Measurements from ENCODE around the gene BATF. TPM values are rescaled to one million over a fixed set of nuclear protein-coding genes. Genes with fewer than 3 reads are reported as not detected.

Gene BATF
- total RNA-seq, 1 donor from 2014 or later, result 0.47 TPM

DNA sequence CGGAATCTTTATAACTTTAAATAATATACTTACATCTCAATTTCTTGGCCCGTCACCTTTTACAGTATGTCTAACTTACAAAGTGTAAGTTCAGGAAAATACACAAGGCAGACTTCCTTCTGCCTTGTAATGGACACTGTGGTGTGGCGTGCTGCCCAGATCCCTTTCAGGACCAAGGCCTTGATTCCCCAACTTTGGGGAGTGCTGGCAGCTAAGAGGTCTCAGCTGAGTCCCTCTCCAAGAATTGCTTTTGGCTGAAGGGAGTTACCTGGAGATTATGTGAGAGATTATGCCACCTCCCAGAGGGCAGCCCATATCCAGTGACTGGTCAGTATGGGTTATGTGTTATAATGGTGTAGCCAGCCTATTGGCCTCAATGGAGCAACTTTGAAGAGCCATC is 21.2 kb upstream of the BATF start:
- DNase-seq, result no peak

- DNase-seq, result no peak
Observed at GRCh38 chr14:75504411-75504810, 17.9 kb upstream of the BATF start.

DNA sequence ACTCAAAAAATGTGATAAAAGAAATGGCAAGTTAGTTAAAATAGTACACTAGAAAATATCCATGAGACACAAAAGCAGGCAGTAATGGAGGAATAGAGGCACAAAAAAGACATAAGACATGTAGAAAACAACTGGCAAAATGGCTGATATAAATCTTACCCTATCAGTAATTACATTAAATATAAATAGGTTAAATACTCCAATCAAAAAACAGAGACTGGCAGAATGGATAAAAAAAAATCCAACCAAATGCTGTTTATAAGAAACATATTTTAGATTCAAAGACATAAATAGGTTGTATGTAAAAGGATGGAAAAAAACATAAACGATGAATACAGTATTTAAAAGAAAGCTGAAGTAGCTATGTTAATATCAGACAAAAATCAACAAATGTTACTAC is 15.3 kb upstream of the BATF start:
- DNase-seq, result no peak

- no peak for DNase-seq
Observed at GRCh38 chr14:75510547-75510946, 11.7 kb upstream of the BATF start.

- no peak for DNase-seq
Observed at GRCh38 chr14:75511201-75511600, 11.1 kb upstream of the BATF start.

DNA sequence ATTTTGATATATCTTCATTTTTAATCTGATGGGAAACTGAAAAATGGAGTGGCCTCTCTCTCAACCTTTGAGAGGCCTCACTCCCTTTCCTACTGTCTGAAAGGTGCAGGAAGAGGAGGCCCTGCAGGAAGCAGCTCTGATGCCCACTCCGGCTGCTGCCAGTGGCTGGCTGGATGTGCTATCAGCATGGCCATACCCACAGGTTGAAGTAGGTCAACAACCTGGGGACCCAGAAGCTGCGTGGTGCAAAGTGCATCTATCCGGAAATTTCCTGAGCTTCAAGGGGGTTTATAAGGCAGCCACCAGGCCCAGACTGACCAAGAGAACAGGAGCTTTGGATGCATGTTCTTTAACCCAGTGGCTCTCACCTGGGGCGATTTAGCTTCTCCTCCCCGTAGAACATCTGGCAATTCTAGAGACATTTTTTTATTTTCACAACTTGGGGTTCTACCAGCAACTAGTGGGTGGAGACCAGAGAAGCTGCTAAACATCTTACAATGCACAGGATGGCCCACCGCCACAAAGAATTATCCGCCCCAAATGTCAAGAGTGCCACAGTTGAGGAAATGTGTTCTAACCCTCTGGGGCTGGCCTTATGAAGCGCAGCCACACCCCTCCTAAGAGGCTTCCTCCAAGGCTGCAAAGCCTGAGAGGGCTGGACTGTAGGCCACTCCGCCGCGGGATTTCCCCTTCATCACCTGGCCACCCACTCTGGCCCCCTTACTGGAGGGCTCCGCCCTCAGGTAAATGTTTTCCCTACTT is 8.2 kb upstream of the BATF start:
- DNase-seq, result no peak

GRCh38 chr14:75514673-75515628 is 7.3 kb upstream of the BATF start:
- DNase-seq, result no peak

DNA sequence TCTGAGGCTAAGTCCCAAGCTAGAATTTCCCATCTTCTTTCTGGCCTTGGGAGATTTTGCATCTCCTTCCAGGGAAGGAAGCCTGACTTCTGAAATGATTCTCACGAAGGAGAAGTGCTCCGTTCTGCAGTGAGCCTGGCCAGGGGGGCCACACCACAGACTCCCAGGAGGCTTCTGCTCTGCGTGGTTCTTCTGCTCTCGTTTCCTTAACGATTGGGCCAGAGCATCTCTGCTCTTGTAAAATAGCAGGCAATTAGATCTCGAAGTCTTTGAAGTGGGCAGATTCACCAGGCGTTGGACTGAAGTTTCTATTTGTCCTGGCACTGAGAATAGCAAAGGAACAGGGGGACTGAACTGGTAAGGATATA is 6.7 kb upstream of the BATF start:
- no peak for DNase-seq

DNA sequence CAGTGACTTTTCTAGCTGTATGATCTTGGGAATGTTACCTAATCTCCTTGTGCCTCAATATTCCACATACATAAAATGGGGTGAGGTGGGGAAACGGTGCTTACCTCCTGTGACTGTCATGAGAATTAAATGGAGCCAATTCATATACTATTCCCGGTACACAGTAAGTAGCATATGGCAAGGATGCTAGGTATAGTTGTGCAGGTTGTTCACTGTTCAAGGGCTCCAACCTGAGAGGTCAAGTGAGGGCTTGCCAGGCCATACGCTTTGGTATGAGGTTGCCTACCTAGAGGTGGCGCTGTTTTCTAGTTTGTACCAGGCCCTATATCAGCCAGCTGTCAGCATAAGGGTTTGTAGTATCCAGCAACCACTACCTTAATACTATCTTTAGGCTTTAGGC is 3.6 kb upstream of the BATF start:
- no peak for DNase-seq

DNA sequence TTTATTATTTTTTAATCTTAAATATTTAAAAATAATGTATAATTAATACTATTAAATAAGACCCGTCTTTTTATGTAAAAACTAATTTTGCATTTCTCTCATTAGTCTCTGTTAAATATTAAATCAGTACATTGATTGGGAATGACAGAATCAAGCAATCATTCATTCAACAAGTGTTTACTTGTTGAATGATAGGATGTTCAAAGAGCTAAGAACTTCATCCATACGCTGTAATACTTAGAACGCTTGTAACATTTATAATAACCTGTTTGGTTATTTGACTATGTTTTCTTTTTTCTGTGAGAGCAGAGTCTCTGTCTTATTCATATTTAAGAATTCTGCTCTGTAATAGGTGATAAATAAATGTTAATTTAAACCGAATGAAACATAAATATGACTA is 2.9 kb upstream of the BATF start:
- no peak for DNase-seq

DNA sequence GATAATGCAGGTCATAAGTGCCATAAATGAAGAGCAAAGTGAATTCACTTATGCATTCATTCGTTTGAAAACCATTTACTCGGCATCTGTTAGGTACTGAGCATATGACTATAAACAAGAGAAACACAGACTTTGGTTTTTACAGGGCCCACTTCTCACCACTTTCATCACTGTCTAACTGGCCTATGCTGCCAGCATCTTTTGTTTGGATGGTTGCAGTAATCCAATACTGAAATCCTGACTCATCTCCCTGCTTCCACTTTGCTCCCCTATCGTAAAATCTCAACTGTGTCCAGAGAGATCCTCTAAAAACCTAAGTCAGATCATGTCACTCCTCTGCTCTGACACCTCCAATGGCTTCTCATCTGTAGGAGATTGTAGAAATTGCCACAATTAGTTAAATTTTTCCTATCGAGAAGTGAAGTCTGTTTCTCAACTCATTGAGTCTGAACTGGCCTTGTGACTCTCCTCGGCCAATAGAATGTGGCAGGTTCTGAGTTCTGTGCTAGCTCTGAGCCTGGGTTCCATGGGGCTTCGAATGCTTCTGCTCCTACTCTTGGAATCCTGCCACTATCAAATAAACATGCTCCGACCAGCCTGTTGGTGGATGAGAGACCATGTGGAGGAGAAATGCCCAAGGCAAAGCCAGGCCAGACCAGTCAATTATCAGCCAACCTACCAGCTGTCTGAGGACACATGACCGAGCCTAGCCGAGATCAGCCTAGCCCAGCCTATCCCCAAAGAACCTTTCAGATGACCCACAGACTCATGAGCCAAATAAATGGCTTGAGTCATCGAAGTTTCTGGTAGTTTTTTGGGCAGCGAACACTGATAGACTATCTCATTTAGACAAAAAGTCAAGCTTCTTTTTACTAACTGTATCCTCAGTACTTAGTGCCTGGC is 2.2 kb upstream of the BATF start:
- DNase-seq, result no peak

DNA sequence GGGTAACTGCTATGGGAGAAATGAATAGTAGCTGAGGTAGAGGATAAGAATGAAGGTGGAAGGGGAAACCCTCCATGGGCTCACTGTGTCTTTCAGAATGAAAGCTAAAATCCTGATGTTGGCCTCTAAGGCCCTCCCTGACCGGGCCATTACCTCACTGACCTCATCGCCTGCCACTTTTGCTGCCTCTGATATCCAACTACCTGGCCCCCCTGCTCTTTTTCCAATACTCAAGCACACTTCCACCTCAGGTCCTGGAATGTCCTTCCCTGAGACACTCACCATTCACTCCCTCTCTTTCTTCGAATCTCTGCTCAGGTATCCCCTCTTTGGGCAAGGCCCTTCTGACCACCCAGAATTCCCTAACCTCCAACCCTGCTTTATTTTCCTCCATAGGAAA is 1.4 kb upstream of the BATF start:
- DNase-seq, result no peak

- no peak for DNase-seq
Observed at GRCh38 chr14:75521415-75522199, 662 bp upstream of the BATF start.

DNA sequence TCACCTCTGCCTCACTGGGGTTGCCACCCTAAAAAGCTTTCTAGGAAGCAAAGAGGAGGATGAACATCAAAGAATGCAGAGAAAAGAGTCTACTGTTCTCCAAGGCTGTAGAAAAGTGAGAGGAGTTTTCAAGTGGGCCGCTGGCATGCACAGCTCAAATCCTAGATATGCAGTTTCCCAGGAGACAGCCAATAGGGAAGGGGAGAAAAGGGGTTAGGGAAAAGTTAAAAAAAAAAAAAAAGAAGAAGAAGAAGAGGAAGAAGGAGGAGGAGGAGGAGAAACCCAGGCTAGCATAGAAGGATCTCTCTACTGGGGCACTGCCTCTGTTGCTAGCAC is 682 bp downstream of the BATF start:
- no peak for DNase-seq

GRCh38 chr14:75523771-75524171 is 1.5 kb downstream of the BATF start:
- no peak for DNase-seq

DNA sequence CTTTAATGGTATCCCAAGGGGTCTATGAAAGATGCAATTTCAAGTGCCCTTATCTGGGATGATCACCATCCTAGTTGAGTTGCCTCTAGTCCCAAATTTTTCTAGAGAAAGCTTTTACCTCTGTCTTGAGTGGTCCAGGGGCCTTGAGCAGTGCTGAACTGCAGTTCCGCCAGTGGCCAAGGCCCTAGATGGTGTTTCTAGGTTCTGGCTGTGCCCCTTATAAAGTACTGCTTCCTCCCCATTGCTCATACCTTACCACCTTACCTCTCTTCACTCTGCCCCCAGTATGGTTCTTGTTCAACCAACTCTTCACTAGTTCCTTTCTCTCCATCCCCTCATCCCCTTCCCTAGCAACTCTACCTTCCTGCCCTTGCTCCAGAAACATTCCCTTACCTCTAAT is 3.7 kb downstream of the BATF start:
- no peak for DNase-seq

GRCh38 chr14:75527449-75528163 is 5.3 kb downstream of the BATF start:
- no peak for DNase-seq

- DNase-seq, result no peak
Observed at GRCh38 chr14:75531256-75531655, 9.0 kb downstream of the BATF start.

DNA sequence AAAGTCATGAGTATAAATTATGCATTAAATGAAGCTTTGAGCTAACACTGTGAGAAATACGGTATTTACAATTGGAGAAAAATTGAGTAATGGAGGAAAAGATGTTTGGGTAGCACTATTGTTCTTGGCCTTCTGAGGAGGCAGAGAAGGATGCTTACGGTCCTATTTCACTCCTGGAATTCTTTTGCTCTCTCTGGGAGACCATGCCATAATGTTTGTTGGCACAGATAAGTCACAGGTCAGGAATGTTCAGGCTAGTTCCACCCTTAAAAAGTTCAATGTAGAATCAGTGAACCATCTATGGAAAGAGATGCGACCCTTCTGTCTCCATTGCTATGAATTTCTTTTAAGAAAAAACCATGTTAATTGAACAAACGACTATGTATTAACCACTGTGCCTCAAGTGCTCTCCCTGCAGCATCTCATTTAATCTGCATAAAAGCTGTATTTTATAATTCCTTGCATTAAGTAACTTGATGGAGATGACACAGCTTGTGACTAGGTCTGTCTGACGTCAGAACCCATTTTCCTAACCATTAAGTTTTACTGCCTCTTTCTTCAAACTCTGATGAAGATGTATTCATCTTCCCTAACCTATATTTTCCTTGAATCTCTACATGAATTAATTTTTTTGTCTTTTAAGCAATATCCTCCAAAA is 9.5 kb downstream of the BATF start:
- DNase-seq, result no peak

DNA sequence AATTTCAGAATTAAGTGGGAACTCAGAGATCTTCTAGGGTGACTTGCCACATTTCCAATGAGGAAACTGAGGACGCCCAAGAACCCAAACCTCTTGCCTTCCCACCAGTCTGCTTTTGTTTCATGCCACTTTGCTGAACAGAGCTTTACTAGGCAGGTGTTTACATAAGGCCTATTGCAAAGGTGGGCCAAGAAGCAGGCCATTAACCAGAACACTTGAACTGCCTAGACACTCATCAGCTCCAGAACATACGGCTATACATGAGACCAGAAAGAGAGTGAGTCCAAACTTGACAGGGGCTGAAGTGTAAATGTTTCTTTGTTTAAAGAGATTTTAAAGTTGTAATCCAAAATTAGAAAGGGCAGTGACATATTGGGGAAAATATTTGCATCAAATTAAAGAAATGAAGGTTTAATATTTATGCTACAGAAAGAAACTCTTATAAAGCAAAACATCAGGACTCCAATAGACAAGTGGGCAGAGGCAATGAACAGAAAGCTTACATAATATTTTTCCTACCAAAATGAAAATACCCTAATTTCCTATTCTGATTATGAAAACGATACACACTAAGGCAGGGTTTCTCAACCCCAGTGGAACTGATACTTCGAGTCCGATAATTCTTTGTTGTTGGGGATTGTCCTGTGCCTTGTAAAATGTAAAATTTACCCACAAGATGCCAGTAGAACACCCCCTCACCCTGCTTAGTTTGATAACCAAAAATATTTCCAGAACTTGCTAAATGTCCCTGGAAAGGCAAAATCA is 11.7 kb downstream of the BATF start:
- no peak for DNase-seq
